ENCODE results near the gene TEAD3. TPM values are rescaled to one million over a fixed set of nuclear protein-coding genes. Genes with fewer than 3 reads are reported as not detected.

The TEAD3 gene
- total and polyA plus RNA-seq, 10 of the 15 experiments (the other 5 are each of a cell fraction or from before 2014, with no cell fraction given): 0.02 to 0.28 (median 0.18) TPM; not detected in 5

- TF ChIP-seq, protein P1, sequence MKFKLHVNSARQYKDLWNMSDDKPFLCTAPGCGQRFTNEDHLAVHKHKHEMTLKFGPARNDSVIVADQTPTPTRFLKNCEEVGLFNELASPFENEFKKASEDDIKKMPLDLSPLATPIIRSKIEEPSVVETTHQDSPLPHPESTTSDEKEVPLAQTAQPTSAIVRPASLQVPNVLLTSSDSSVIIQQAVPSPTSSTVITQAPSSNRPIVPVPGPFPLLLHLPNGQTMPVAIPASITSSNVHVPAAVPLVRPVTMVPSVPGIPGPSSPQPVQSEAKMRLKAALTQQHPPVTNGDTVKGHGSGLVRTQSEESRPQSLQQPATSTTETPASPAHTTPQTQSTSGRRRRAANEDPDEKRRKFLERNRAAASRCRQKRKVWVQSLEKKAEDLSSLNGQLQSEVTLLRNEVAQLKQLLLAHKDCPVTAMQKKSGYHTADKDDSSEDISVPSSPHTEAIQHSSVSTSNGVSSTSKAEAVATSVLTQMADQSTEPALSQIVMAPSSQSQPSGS (IDR thresholded peaks at IDR 0.05; ENCODE audit: low read length): no peak
Measured at GRCh38 chr6:35442693-35443092, 54.2 kb downstream of the TEAD3 start (continued).

DNA sequence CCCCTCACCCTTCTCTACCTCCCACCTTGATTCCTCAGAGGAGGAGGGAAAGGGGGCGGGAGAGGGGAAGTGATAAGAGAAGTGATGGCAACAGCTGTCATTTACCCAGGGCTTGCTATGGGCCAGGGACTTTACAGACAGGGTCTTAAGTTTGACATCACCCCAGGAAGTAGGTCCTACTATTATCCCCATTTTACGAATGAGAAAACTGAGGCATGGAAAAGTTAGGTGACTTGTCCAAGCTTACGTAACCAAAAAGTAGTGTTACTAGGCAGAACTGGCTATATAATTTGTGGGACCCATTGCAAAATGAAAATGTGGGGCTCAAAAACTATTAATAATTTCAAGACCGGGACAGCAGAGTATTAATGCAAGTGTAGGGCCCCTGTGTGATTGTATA is 55.2 kb downstream of the TEAD3 start:
- Histone ChIP-seq H3K4me2 (ENCODE audit: control insufficient read depth, insufficient read depth) (no peak overlapping the region), H3K9ac (ENCODE audit: control insufficient read depth, insufficient read depth, low read length) (no peak overlapping the region), H2AFZ (ENCODE audit: control insufficient read depth, low read depth, low read length) (no peak overlapping the region), H3K4me3 (no peak overlapping the region), H3K36me3 (ENCODE audit: control insufficient read depth in 2 of 2, insufficient read depth in 2 of 2, low read length in 1 of 2) (no peaks in the 10 kb centered on the region), H4K20me1 (ENCODE audit: control insufficient read depth, insufficient read depth) (no peaks in the 10 kb centered on the region), H3K27me3 (replicated peaks in 1 of 2; ENCODE audit: control insufficient read depth in 2 of 2, insufficient read depth in 2 of 2, low read length in 1 of 2) (no peaks in the 10 kb centered on the region), H3K9me3 (replicated peaks; ENCODE audit: control insufficient read depth, insufficient read depth, low read length) (no peaks in the 10 kb centered on the region), H3K79me2 (ENCODE audit: control insufficient read depth, insufficient read depth, low read length) (no peaks in the 10 kb centered on the region), H3K27ac (ENCODE audit: control insufficient read depth, insufficient read depth) (no peak overlapping the region), H3K4me1 (ENCODE audit: control insufficient read depth, insufficient read depth, low read length) (no peaks in the 10 kb centered on the region)
- DNase-seq (ENCODE audit: low read depth, low spot score) (no peak), FAIRE-seq (no peak), ATAC-seq (no peak)
- in situ Hi-C loops (cut with MboI) (no loop called here), intact Hi-C loops (cut with micrococcal nuclease; ENCODE audit: unreplicated experiment) (no loop called here)
- ChIA-PET SMC1A (ENCODE audit: uncharacterized antibody, unreplicated experiment) (no interaction called here), POLR2A (no interaction called here), RAD21 (ENCODE audit: unreplicated experiment) (no interaction called here), CTCF (no interaction called here)
- WGBS (ENCODE audit: insufficient coverage, insufficient replicate concordance, low lambda C conversion rate, missing lambda C conversion rate): 64% methylated on average over 4 of the region's 4 CpGs
- no TSS peak for BruUV-seq (replicated peaks)
- TF ChIP-seq MYC (IDR thresholded peaks at IDR 0.05; ENCODE audit: insufficient read depth, insufficient read length, insufficient replicate concordance, low read length, severe bottlenecking) (no peak), NR2C1 (IDR thresholded peaks at IDR 0.05) (no peak), RELB (IDR thresholded peaks at IDR 0.05; ENCODE audit: low read depth) (no peak), SIX5 (IDR thresholded peaks at IDR 0.05; ENCODE audit: low read depth, low read length, severe bottlenecking) (no peak), ZBTB11 (CRISPR knock-in tag; IDR thresholded peaks at IDR 0.05) (no peak), STAT3 (IDR thresholded peaks at IDR 0.05; ENCODE audit: low read depth, low read length) (no peak), PAX5 (IDR thresholded peaks at IDR 0.05; ENCODE audit: borderline replicate concordance, low read depth, low read length) (no peak), ASH2L (IDR thresholded peaks at IDR 0.05; ENCODE audit: borderline replicate concordance, low read depth) (no peak), MTA2 (IDR thresholded peaks at IDR 0.05; ENCODE audit: low read depth) (no peak)
- TF ChIP-seq, protein P2, sequence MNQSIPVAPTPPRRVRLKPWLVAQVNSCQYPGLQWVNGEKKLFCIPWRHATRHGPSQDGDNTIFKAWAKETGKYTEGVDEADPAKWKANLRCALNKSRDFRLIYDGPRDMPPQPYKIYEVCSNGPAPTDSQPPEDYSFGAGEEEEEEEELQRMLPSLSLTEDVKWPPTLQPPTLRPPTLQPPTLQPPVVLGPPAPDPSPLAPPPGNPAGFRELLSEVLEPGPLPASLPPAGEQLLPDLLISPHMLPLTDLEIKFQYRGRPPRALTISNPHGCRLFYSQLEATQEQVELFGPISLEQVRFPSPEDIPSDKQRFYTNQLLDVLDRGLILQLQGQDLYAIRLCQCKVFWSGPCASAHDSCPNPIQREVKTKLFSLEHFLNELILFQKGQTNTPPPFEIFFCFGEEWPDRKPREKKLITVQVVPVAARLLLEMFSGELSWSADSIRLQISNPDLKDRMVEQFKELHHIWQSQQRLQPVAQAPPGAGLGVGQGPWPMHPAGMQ (IDR thresholded peaks at IDR 0.05; ENCODE audit: borderline replicate concordance): no peak

All from GM12878 (cell line).